ENCODE results near the gene FBXO46.

FBXO46 gene

GRCh38 chr19:45664575-45664974 is 66.1 kb downstream of the FBXO46 start:
- no peak overlapping the region for H3K4me3 ChIP-seq (ENCODE audit: low read length)
- no peak for TF ChIP-seq CTCF (IDR thresholded peaks at IDR 0.05; ENCODE audit: insufficient read depth, low read depth, low read length, missing control alignments)
- DNase-seq (ENCODE audit: low read depth): no peak

GRCh38 chr19:45663800-45664199 is 66.9 kb downstream of the FBXO46 start:
- no peak overlapping the region for H3K4me3 ChIP-seq (ENCODE audit: low read length)
- DNase-seq (ENCODE audit: low read depth): no peak
- no peak for TF ChIP-seq CTCF (IDR thresholded peaks at IDR 0.05; ENCODE audit: insufficient read depth, low read depth, low read length, missing control alignments)

GRCh38 chr19:45660636-45661035 is 70.1 kb downstream of the FBXO46 start:
- no peak for TF ChIP-seq CTCF (IDR thresholded peaks at IDR 0.05; ENCODE audit: insufficient read depth, low read depth, low read length, missing control alignments)
- DNase-seq (ENCODE audit: low read depth): no peak
- no peak overlapping the region for H3K4me3 ChIP-seq (ENCODE audit: low read length)

All from epithelial cell of esophagus (primary cell).